Stomach (tissue), 9 donors: Measurements from ENCODE around the gene POC1B. TPM values are rescaled to one million over a fixed set of nuclear protein-coding genes. Genes with fewer than 3 reads are reported as not detected.

Source experiments
- DNase-seq, 2 donors: peaks; one replicate each; pipeline versions ENCODE4 v3.0.0 to v3.0.0-alpha.2; 2013 to 2019
- H3K27ac ChIP-seq, 5 donors: fragments of 200-600 bp in 4 of 5; sonication (generic) in 4 of 5; one replicate each; pipeline ENCODE4 v1.5.1; 2013 to 2019; ENCODE audit warnings: mild to moderate bottlenecking in 1 of 5, moderate library complexity in 1 of 5
- H3K27me3 ChIP-seq, 3 donors: fragments of 200-600 bp; sonication (generic); one replicate each; pipeline ENCODE4 v1.5.1; 2017 to 2019; ENCODE audit warnings: mixed run types in 1 of 3
- H3K36me3 ChIP-seq, 4 donors: fragments of 200-600 bp; sonication (generic); 1 replicate in 3 of 4; 2 replicates in 1 of 4; pipeline ENCODE4 v1.5.1; 2016 to 2019
- H3K4me1 ChIP-seq, 4 donors: fragments of 200-600 bp; sonication (generic); one replicate each; pipeline ENCODE4 v1.5.1; 2016 to 2019
- H3K4me3 ChIP-seq, 4 donors: fragments of 200-600 bp; sonication (generic) in 3 of 4; one replicate each; pipeline ENCODE4 v1.5.1; 2016 to 2019; ENCODE audit warnings: mild to moderate bottlenecking in 1 of 4
- H3K9me3 ChIP-seq, 4 donors: fragments of 200-600 bp; sonication (generic); one replicate each; pipeline ENCODE4 v1.5.1; 2016 to 2019
- EP300 ChIP-seq: sonication (generic); formaldehyde crosslinking; IDR thresholded peaks from one replicate; pipeline ENCODE4 v1.6.1; 2017; ENCODE audit warnings: antibody characterized with exemption
- POLR2A ChIP-seq, 4 donors: fragments of 450-650 bp; IDR thresholded peaks; one replicate each; pipeline ENCODE4 v1.6.1; 2016; ENCODE audit warnings: antibody characterized with exemption in 4 of 4, control low read depth in 2 of 4, mild to moderate bottlenecking in 1 of 4, moderate library complexity in 1 of 4
- POLR2AphosphoS5 ChIP-seq, 3 donors: sonication (generic); formaldehyde crosslinking; IDR thresholded peaks; one replicate each; pipeline ENCODE4 v1.6.1; 2016; ENCODE audit warnings: antibody characterized with exemption in 3 of 3
- WGBS, 5 donors: extraction: QIAGEN DNeasy Blood & Tissue Kit in 3 of 5; methylation state at CpG; one replicate each; pipeline versions ENCODE4 v1.1.5 to v1.1.7; 2013 to 2018; 5-methylcytosine and 5-hydroxymethylcytosine counted together
- intact Hi-C: fragments of 100-400 bp; cut with DNase I; formaldehyde crosslinking; loops from one replicate; pipeline ENCODE4 v1.15.1; 2023; ENCODE audit warnings: low total_unique reads
- polyA plus RNA-seq, 3 donors: library from polyadenylated mRNA; stranded (reverse); fragments of 200-250 nt; gene quantifications; one replicate each; pipeline ENCODE4 v1.2.3, GENCODE V29; 2013
- total RNA-seq, 5 donors: library from RNA; depleted of rRNA; stranded (reverse); fragments of >200 nt; gene quantifications; one replicate each; pipeline versions ENCODE4 v1.1.0 to v1.2.3, GENCODE V29; 2014 to 2016
- TF ChIP-seq, protein P1 (sequence below), 7 experiments: fragments of 450-650 bp in 4 of 7; fragments of 200-600 bp in 3 of 7; sonication (generic) in 3 of 7; IDR thresholded peaks; one replicate each; pipeline ENCODE4 v1.5.1; 2016 to 2019; ENCODE audit warnings: antibody characterized with exemption in 7 of 7, control low read depth in 2 of 7, mild to moderate bottlenecking in 1 of 7
- donor health status: healthy with polysubstance abuse.
- donor health status: Bipolar disorder and iron deficiency.
- donor health status: healthy.

The POC1B gene
- total and polyA plus RNA-seq, 8 donors = 1.7 to 68.3 (median 18.3) TPM

DNA sequence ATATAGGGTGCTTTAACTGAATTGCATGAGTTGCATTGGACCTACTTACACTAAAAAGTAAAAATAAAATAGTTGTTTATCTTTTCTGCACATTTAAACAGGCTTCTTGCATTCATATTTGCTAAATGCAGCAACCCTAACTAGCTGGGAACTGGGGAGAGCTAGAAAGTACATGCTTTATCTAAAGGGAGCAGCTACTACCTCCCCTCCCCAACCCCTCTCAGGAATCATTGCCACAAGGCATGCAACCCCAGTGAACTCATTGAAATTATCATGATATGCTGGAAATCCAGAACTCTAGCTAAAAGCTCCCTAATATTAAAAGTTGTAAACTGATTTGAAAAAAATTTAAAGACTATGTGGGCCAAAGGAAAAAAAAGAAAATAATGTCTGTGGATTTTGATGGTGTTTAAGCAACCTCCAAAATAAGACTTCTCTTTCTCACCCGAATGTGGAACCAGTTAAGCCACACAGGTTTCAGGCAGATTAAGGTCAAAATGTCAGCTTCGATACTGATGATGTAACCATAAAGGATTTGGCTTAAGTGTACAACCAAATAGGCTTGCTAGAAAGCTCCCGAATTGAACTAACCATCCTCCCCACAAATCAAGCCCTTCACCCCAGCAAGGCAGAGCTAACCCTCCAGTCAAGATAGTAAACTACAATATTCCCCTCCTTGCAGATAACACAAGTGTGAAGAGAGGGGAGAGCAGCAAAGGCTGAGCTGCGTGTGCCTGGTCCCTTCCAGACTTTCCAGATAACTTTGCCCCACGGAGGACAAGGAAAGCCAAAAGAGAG is 13.8 kb upstream of the POC1B start:
- Histone ChIP-seq H3K4me3 (no peak overlapping the region), H3K9me3 (no peaks in the 10 kb centered on the region), H3K36me3 (peaks cover 0 to 6% (median 0%) of the 10 kb centered on the region in 4 donors), H3K27me3 (no peaks in the 10 kb centered on the region), H3K27ac (no peak overlapping the region), H3K4me1 (peaks cover 7 to 21% (median 8%) of the 10 kb centered on the region in 4 donors)
- no peak for TF ChIP-seq POLR2A (IDR thresholded peaks at IDR 0.05)
- no peak for TF ChIP-seq POLR2AphosphoS5 (IDR thresholded peaks at IDR 0.05)
- TF ChIP-seq, protein P1, sequence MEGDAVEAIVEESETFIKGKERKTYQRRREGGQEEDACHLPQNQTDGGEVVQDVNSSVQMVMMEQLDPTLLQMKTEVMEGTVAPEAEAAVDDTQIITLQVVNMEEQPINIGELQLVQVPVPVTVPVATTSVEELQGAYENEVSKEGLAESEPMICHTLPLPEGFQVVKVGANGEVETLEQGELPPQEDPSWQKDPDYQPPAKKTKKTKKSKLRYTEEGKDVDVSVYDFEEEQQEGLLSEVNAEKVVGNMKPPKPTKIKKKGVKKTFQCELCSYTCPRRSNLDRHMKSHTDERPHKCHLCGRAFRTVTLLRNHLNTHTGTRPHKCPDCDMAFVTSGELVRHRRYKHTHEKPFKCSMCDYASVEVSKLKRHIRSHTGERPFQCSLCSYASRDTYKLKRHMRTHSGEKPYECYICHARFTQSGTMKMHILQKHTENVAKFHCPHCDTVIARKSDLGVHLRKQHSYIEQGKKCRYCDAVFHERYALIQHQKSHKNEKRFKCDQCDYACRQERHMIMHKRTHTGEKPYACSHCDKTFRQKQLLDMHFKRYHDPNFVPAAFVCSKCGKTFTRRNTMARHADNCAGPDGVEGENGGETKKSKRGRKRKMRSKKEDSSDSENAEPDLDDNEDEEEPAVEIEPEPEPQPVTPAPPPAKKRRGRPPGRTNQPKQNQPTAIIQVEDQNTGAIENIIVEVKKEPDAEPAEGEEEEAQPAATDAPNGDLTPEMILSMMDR (IDR thresholded peaks at IDR 0.05) = no peak
- no peak for TF ChIP-seq EP300
- intact Hi-C loops = loop anchor here (10.0 kb wide), 1 partner anchor 565 kb away; no protein-coding TSS in a partner anchor
- DNase-seq = no peak
- 57 to 88% (median 80%) methylated on average over 5 of the region's 5 CpGs for WGBS, 5 donors

DNA sequence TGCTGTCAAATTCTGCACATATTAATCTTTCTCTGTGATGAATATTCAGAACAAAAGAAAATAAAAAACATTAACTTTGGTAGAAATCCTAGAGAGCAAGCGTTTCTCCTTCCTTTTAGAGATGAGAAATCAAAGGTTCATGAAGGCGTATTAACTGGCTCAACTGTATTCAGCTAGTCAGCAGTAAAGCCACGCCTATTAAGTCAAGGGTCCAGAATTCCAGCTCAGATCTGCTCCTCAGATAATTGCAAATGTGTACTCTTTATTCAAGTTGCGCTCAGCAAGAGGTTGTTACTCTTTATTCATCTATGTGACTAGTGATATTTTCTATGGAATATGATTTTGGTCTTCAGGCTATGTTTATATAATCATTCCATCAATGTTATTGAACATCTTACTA is 13.1 kb upstream of the POC1B start:
- Histone ChIP-seq H3K4me3 (no peak overlapping the region), H3K27me3 (no peaks in the 10 kb centered on the region), H3K9me3 (no peaks in the 10 kb centered on the region), H3K36me3 (peaks cover 0 to 6% (median 0%) of the 10 kb centered on the region in 4 donors), H3K27ac (no peak overlapping the region), H3K4me1 (peaks cover 3 to 14% (median 7%) of the 10 kb centered on the region in 4 donors)
- DNase-seq = no peak
- TF ChIP-seq POLR2AphosphoS5 (IDR thresholded peaks at IDR 0.05) (no peak), POLR2A (IDR thresholded peaks at IDR 0.05) (no peak), EP300 (no peak)
- TF ChIP-seq, protein P1 (IDR thresholded peaks at IDR 0.05) = no peak
- 57 to 83% (median 63%) methylated on average over 4 of the region's 4 CpGs for WGBS, 5 donors
- intact Hi-C loops = no loop called here

DNA sequence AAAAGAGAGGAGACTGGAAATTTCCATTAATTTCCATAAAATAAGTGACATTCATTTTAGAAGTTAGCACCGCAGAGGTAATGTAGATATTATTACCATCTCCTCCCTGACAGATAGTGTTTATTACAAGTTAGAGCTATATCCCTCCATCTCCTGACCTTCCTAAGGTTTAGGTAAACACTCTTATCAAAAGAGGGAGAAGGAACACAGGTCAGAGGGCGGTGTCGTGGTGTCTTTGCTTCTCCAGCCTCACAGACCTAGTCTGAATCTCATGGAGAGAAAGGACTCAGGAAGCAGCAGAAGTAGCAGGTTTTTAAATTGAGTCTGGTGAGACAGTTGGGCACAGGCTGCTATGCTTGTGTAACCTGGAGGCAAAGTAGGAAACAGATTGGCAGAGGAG is 11.5 kb upstream of the POC1B start:
- Histone ChIP-seq H3K9me3 (no peaks in the 10 kb centered on the region), H3K27me3 (no peaks in the 10 kb centered on the region), H3K36me3 (peaks cover 0 to 6% (median 0%) of the 10 kb centered on the region in 4 donors), H3K4me3 (no peak overlapping the region), H3K4me1 (peaks cover 0 to under 1% (median 0%) of the 10 kb centered on the region in 4 donors), H3K27ac (no peak overlapping the region)
- intact Hi-C loops = no loop called here
- WGBS, 5 donors = 73 to 87% (median 80%) methylated on average over 3 of the region's 3 CpGs
- DNase-seq = no peak
- no peak for TF ChIP-seq EP300
- TF ChIP-seq, protein P1 (IDR thresholded peaks at IDR 0.05) = no peak

DNA sequence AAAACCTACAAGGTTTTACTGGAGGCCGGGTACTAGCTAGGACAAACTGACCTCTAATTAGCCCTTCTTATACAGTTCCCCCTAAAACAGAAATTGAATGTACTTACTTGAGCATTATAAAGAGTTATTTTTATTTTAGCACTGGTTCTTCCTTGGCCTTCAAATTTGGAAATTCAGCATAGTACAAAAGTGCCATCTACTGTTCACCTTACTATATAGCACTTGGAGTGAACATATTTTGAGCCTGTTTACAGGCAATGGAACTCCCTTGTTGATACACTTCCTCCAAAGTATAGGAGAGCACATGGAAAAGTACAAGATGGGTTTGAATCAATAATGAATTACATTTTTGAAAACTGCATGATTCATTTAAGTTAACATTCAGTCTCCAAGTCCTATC is 3.9 kb upstream of the POC1B start:
- WGBS, 5 donors = 8 to 45% (median 32%) methylated on average over 1 of the region's 1 CpG
- DNase-seq = peak in 1 of 2 donors; percentile 80
- intact Hi-C loops = loop anchor here (5.0 to 10.0 kb wide), 2 partner anchors 57 to 515 kb away; no protein-coding TSS in a partner anchor

More for the DNA sequence above, 3.9 kb upstream of the POC1B start:
- Histone ChIP-seq H3K27me3 (no peaks in the 10 kb centered on the region), H3K9me3 (no peaks in the 10 kb centered on the region), H3K4me3 (no peak overlapping the region), H3K27ac (no peak overlapping the region), H3K36me3 (no peaks in the 10 kb centered on the region), H3K4me1 (peaks cover 4 to 28% (median 12%) of the 10 kb centered on the region in 4 donors)
- TF ChIP-seq EP300 = no peak
- no peak for TF ChIP-seq POLR2A (IDR thresholded peaks at IDR 0.05)
- TF ChIP-seq, protein P1 (IDR thresholded peaks at IDR 0.05) = peak in 5 of 7 experiments; percentile 38 to 77 (median 55)
